H1 (cell line): ENCODE measurements around the gene DTNB. TPM values are rescaled to one million over a fixed set of nuclear protein-coding genes. Genes with fewer than 3 reads are reported as not detected.
A peak's percentile ranks its signal among the peaks of the same experiment; 100 is the strongest.

Source experiments
- CTCF ChIA-PET: fragments of 300-600 bp; sonication (Branson Sonifier 250); formaldehyde crosslinking; loops from one replicate; lab custom pipeline; 2021; ENCODE audit not compliant: partially characterized antibody; lab: Charles Lee
- POLR2A ChIA-PET: fragments of 300-600 bp; sonication (Branson Sonifier 250); formaldehyde crosslinking; loops from one replicate; lab custom pipeline; 2021; ENCODE audit warnings: inconsistent platforms; ENCODE audit not compliant: partially characterized antibody; lab: Charles Lee
- DNase-seq, 2 experiments: peaks; one replicate each; pipeline versions ENCODE4 v3.0.0 to v3.0.0-alpha.2; 2010 to 2022; ENCODE audit warnings: low spot score in 2 of 2, low read depth in 1 of 2, mixed read lengths in 1 of 2
- FAIRE-seq: peaks from 2 replicates; lab custom pipeline; 2011; peaks lifted over from hg19 to GRCh38; lab: Jason Lieb, UNC
- H2AFZ ChIP-seq: 2 replicates; pipeline ENCODE4 v1.8.1; 2012; ENCODE audit warnings: low read length, inconsistent platforms
- H2AK5ac ChIP-seq: 2 replicates; pipeline ENCODE4 v1.6.1; 2013; ENCODE audit warnings: low read depth, low read length
- H2BK120ac ChIP-seq: replicated peaks from 2 replicates; pipeline ENCODE3; 2013; ENCODE audit warnings: low read depth, low read length, inconsistent platforms
- H2BK12ac ChIP-seq: 2 replicates; pipeline ENCODE4 v1.6.1; 2013; ENCODE audit warnings: low read depth, low read length
- H2BK15ac ChIP-seq: 2 replicates; pipeline ENCODE4 v1.6.1; 2013; ENCODE audit warnings: low read length
- H2BK20ac ChIP-seq: 2 replicates; pipeline ENCODE4 v1.6.1; 2013; ENCODE audit warnings: low read length
- H2BK5ac ChIP-seq: 2 replicates; pipeline ENCODE4 v1.6.1; 2013; ENCODE audit warnings: low read depth, low read length
- H3K14ac ChIP-seq: 2 replicates; pipeline ENCODE4 v1.6.1; 2013; ENCODE audit warnings: inconsistent platforms; ENCODE audit not compliant: insufficient read length
- H3K18ac ChIP-seq: 2 replicates; pipeline ENCODE4 v1.6.1; 2013; ENCODE audit warnings: low read length; ENCODE audit errors: extremely low read depth
- H3K23ac ChIP-seq: 2 replicates; pipeline ENCODE4 v1.6.1; 2013; ENCODE audit warnings: inconsistent platforms; ENCODE audit not compliant: insufficient read length
- H3K23me2 ChIP-seq: 2 replicates; pipeline ENCODE4 v1.6.1; 2013; ENCODE audit warnings: low read depth, low read length
- H3K27ac ChIP-seq: 2 replicates; pipeline ENCODE4 v1.6.1; 2011; ENCODE audit warnings: low read depth, low read length, inconsistent platforms
- H3K27me3 ChIP-seq, 4 experiments: replicated peaks in 1 of 4; 1 replicate in 1 of 4; 2 replicates in 3 of 4; pipeline versions ENCODE4 v1.6.1 to v1.8.1; 2011 to 2013; ENCODE audit warnings: low read length in 3 of 4, mild to moderate bottlenecking in 3 of 4, inconsistent platforms in 2 of 4, mixed read lengths in 2 of 4, moderate library complexity in 1 of 4; ENCODE audit not compliant: control insufficient read depth in 3 of 4, insufficient read depth in 3 of 4; ENCODE audit errors: extremely low read depth in 1 of 4
- H3K36me3 ChIP-seq, 4 experiments: 2 replicates each; pipeline versions ENCODE4 v1.6.1 to v1.8.1; 2011 to 2013; ENCODE audit warnings: mild to moderate bottlenecking in 4 of 4, low read length in 3 of 4, moderate library complexity in 2 of 4, control low read depth in 1 of 4, inconsistent platforms in 1 of 4; ENCODE audit not compliant: insufficient read depth in 4 of 4, control insufficient read depth in 2 of 4
- H3K4ac ChIP-seq: replicated peaks from 2 replicates; pipeline ENCODE3; 2013; ENCODE audit warnings: low read length, low read depth, mixed read lengths, inconsistent platforms; ENCODE audit not compliant: insufficient read length
- H3K4me1 ChIP-seq, 4 experiments: replicated peaks in 1 of 4; 1 replicate in 1 of 4; 2 replicates in 3 of 4; pipeline versions ENCODE4 v1.6.1 to v1.8.1; 2011 to 2013; ENCODE audit warnings: low read length in 3 of 4, inconsistent platforms in 2 of 4, mixed read lengths in 1 of 4; ENCODE audit not compliant: insufficient read depth in 4 of 4, control insufficient read depth in 3 of 4
- H3K4me2 ChIP-seq, 2 experiments: 2 replicates each; pipeline versions ENCODE4 v1.6.1 to v1.8.1; 2011 to 2013; ENCODE audit warnings: low read depth in 2 of 2, low read length in 2 of 2, control low read depth in 1 of 2, inconsistent platforms in 1 of 2, mild to moderate bottlenecking in 1 of 2; ENCODE audit not compliant: insufficient read depth in 1 of 2
- H3K4me3 ChIP-seq, 4 experiments: fragments of 200-600, 300-600 bp in 1 of 4; sonication (generic), shearing (Covaris generic), sonication (Bioruptor Twin) in 1 of 4; 2 replicates each; pipeline versions ENCODE4 v1.5.1 to v1.8.1; 2011 to 2016; ENCODE audit warnings: low read length in 4 of 4, low read depth in 3 of 4, control low read depth in 2 of 4, inconsistent platforms in 2 of 4, mild to moderate bottlenecking in 2 of 4, mixed read lengths in 1 of 4, moderate library complexity in 1 of 4; ENCODE audit not compliant: insufficient read depth in 2 of 4; ENCODE audit errors: extremely low read depth in 1 of 4
- H3K56ac ChIP-seq: replicated peaks from 2 replicates; pipeline ENCODE3; 2013; ENCODE audit warnings: low read depth, mild to moderate bottlenecking, mixed read lengths, low read length, inconsistent platforms; ENCODE audit not compliant: insufficient read length
- H3K79me1 ChIP-seq: 2 replicates; pipeline ENCODE4 v1.6.1; 2013; ENCODE audit warnings: low read depth, low read length, control low read depth
- H3K79me2 ChIP-seq, 2 experiments: 2 replicates each; pipeline versions ENCODE4 v1.6.1 to v1.8.1; 2012 to 2013; ENCODE audit warnings: low read length in 2 of 2, mild to moderate bottlenecking in 2 of 2, inconsistent platforms in 1 of 2; ENCODE audit not compliant: insufficient read depth in 2 of 2, control insufficient read depth in 1 of 2
- H3K9ac ChIP-seq, 4 experiments: replicated peaks in 1 of 4; 1 replicate in 1 of 4; 2 replicates in 3 of 4; pipeline versions ENCODE4 v1.6.1 to v1.8.1; 2011 to 2013; ENCODE audit warnings: low read depth in 3 of 4, low read length in 3 of 4, control low read depth in 2 of 4, mild to moderate bottlenecking in 2 of 4, moderate library complexity in 2 of 4, inconsistent platforms in 1 of 4; ENCODE audit errors: extremely low read depth in 1 of 4
- H3K9me3 ChIP-seq, 2 experiments: 2 replicates each; pipeline versions ENCODE4 v1.6.1 to v1.8.1; 2012 to 2013; ENCODE audit warnings: mild to moderate bottlenecking in 2 of 2, moderate library complexity in 2 of 2, control low read depth in 1 of 2, inconsistent platforms in 1 of 2, low read depth in 1 of 2, low read length in 1 of 2, mixed read lengths in 1 of 2; ENCODE audit not compliant: insufficient read depth in 2 of 2
- H4K20me1 ChIP-seq, 2 experiments: replicated peaks in 1 of 2; 2 replicates each; pipeline versions ENCODE3 to v1.8.1; 2011 to 2013; ENCODE audit warnings: inconsistent platforms in 2 of 2, low read length in 2 of 2, mild to moderate bottlenecking in 1 of 2; ENCODE audit not compliant: insufficient read depth in 2 of 2, control insufficient read depth in 1 of 2
- H4K5ac ChIP-seq: 2 replicates; pipeline ENCODE4 v1.6.1; 2013; ENCODE audit warnings: low read length, low read depth, mixed read lengths, inconsistent platforms; ENCODE audit not compliant: insufficient read length
- H4K8ac ChIP-seq: 2 replicates; pipeline ENCODE4 v1.8.0; 2013; ENCODE audit warnings: mild to moderate bottlenecking, moderate library complexity, low read length, inconsistent platforms; ENCODE audit not compliant: insufficient read depth; ENCODE audit errors: extremely low read depth
- H4K91ac ChIP-seq: replicated peaks from 2 replicates; pipeline ENCODE3; 2013; ENCODE audit warnings: low read length, mixed read lengths, inconsistent platforms; ENCODE audit not compliant: insufficient read length
- CEBPB ChIP-seq: IDR thresholded peaks from 2 replicates; pipeline ENCODE4 v1.6.1; 2012; ENCODE audit warnings: low read depth, low read length
- GTF2F1 ChIP-seq: IDR thresholded peaks from 2 replicates; pipeline ENCODE4 v1.6.1; 2012; ENCODE audit warnings: low read depth, low read length, improper control_type of control experiment, borderline replicate concordance
- PHF8 ChIP-seq: fragments of 200-600 bp; sonication (generic); conservative IDR thresholded peaks from 2 replicates; pipeline ENCODE4 v1.7.1; 2012; ENCODE audit warnings: low read depth, mild to moderate bottlenecking, inconsistent platforms, low read length, moderate library complexity
- WGBS, 2 experiments: shearing (Covaris generic) in 1 of 2; methylation state at CpG; one replicate each; pipeline versions ENCODE4 v1.1.6 to v1.1.7; 2013 to 2015; ENCODE audit warnings: low lambda C conversion rate in 2 of 2, mixed read lengths in 2 of 2, inconsistent platforms in 1 of 2, low coverage in 1 of 2, missing lambda C conversion rate in 1 of 2; ENCODE audit not compliant: insufficient replicate concordance in 2 of 2, insufficient coverage in 1 of 2, insufficient read length in 1 of 2; ENCODE audit errors: extremely low coverage in 1 of 2, missing lambda C conversion rate in 1 of 2; 5-methylcytosine and 5-hydroxymethylcytosine counted together
- polyA plus RNA-seq, 7 experiments: library from polyadenylated mRNA; depleted of rRNA in 3 of 7; stranded (reverse) in 5 of 7; unstranded in 2 of 7; fragments of >200 nt in 5 of 7; fragments of 200-250 nt in 2 of 7; gene quantifications; 1 replicate in 5 of 7; 2 replicates in 1 of 7; 4 replicates in 1 of 7; pipeline versions ENCODE4 v1.2.1 to v1.2.3, GENCODE V29; 2011 to 2013; ENCODE audit warnings: missing spikeins in 2 of 7, mixed read lengths in 2 of 7
- total RNA-seq: library from RNA; stranded (reverse); fragmentation: NEBNext Ultra II Directional; extraction: Animal tissue kit (Norgen Biotek cat#: 25700); gene quantifications from 2 replicates; pipeline ENCODE4 v1.2.1, GENCODE V29; 2021

The DTNB gene
- total and polyA plus RNA-seq, 2 of the 8 experiments (the other 6 are each of a cell fraction or from before 2014, with no cell fraction given): 39.6 to 49.5 TPM

- peaks cover 0 to 85% of the 10 kb centered on the region in 2 experiments; a peak in 3 of 4 replicates for H3K79me2 ChIP-seq
- H3K4me3 ChIP-seq: no peak overlapping the region
- peaks cover 0 to 2% of the 10 kb centered on the region in 2 experiments for H4K20me1 ChIP-seq
- no peak for DNase-seq
- H3K56ac ChIP-seq: no peak overlapping the region
- H3K36me3 ChIP-seq: no peaks in the 10 kb centered on the region
- H3K23ac ChIP-seq: no peak overlapping the region
- H3K18ac ChIP-seq: no peak overlapping the region
- POLR2A ChIA-PET: interaction anchor here (0.7 to 2.3 kb wide), 6 partner anchors 8 to 413 kb away, joined by 3 to 10 read pairs (median 4); partner anchors contain the start of gene DTNB
- TF ChIP-seq CEBPB (0 out of 2 replicates have a peak, but pooled peaks have one; percentile 46), PHF8 (0 out of 2 replicates have a peak, but pooled peaks have one; percentile 30), GTF2F1 (no peak)
- TF ChIP-seq, all 59 proteins: peak for 2
- no peak overlapping the region for H3K4ac ChIP-seq
- H3K4me1 ChIP-seq: peaks cover 0 to 8% (median 3%) of the 10 kb centered on the region in 4 experiments; a peak in 4 of 7 replicates
- no peaks in the 10 kb centered on the region for H3K27me3 ChIP-seq
- H3K27ac ChIP-seq: no peak overlapping the region
- peaks cover 2% of the 10 kb centered on the region; the same call in 1 of the 2 replicates for H3K79me1 ChIP-seq
- 62% methylated on average over 4 of the region's 4 CpGs; no CpG with 5 or more reads in 1 of the 2 experiments for WGBS, 2 experiments
- 0 out of 4 replicates have a peak overlapping the region, but pooled peaks have one; percentile 1 to 7 for H3K4me2 ChIP-seq
- H2AFZ ChIP-seq: no peak overlapping the region
- CTCF ChIA-PET: interaction anchor here (0.6 to 4.7 kb wide), 43 partner anchors 9 to 388 kb away, joined by 3 to 72 read pairs (median 4); no protein-coding TSS in a partner anchor
- H3K9ac ChIP-seq: no peak overlapping the region
- no peak overlapping the region for H2BK5ac ChIP-seq
- no peak overlapping the region for H2BK20ac ChIP-seq
- H3K23me2 ChIP-seq: no peaks in the 10 kb centered on the region
- no peak overlapping the region for H2BK12ac ChIP-seq
- no peaks in the 10 kb centered on the region for H3K9me3 ChIP-seq
- H3K14ac ChIP-seq: no peak overlapping the region
- no peak overlapping the region for H2AK5ac ChIP-seq
- H2BK15ac ChIP-seq: no peak overlapping the region
- H4K8ac ChIP-seq: no peak overlapping the region
- H2BK120ac ChIP-seq: no peak overlapping the region
- FAIRE-seq: no peak
- no peak overlapping the region for H4K5ac ChIP-seq
- no peak overlapping the region for H4K91ac ChIP-seq
Measured at GRCh38 chr2:25664965-25665307, 8.4 kb downstream of the DTNB start.
